GM19397 (cell line): ENCODE measurements around the gene DSE.

Experiments
- ATAC-seq: cut with Tn5 transposase; IDR thresholded peaks from one replicate; pipeline ENCODE4 v1.9.1; 2021; ENCODE audit warnings: mild to moderate bottlenecking, moderate library complexity; ENCODE audit not compliant: unreplicated experiment

The DSE gene

GRCh38 chr6:116444092-116444491 is 73.3 kb downstream of the DSE start:
- no peak for ATAC-seq

- ATAC-seq, result no peak
Observed at GRCh38 chr6:116444575-116444974, 73.8 kb downstream of the DSE start.

GRCh38 chr6:116445102-116445501 is 74.4 kb downstream of the DSE start:
- no peak for ATAC-seq

GRCh38 chr6:116446399-116446798 is 75.7 kb downstream of the DSE start:
- ATAC-seq, result no peak

- ATAC-seq, result no peak
Observed at GRCh38 chr6:116447052-116447451, 76.3 kb downstream of the DSE start.

- no peak for ATAC-seq
Observed at GRCh38 chr6:116447496-116448011, 76.8 kb downstream of the DSE start.

- ATAC-seq, result no peak
Observed at GRCh38 chr6:116449565-116449964, 78.8 kb downstream of the DSE start.

- ATAC-seq, result no peak
Observed at GRCh38 chr6:116450185-116450710, 79.5 kb downstream of the DSE start.

- ATAC-seq, result peak; percentile 91
Observed at GRCh38 chr6:116450769-116451740, 80.3 kb downstream of the DSE start.

- ATAC-seq, result no peak
Observed at GRCh38 chr6:116451916-116452315, 81.2 kb downstream of the DSE start.

GRCh38 chr6:116452531-116452930 is 81.8 kb downstream of the DSE start:
- ATAC-seq, result no peak

GRCh38 chr6:116456106-116456505 is 85.4 kb downstream of the DSE start:
- ATAC-seq, result no peak

GRCh38 chr6:116456927-116457326 is 86.2 kb downstream of the DSE start:
- no peak for ATAC-seq

- no peak for ATAC-seq
Observed at GRCh38 chr6:116458264-116458663, 87.5 kb downstream of the DSE start.

GRCh38 chr6:116459927-116460326 is 89.2 kb downstream of the DSE start:
- ATAC-seq, result no peak

- no peak for ATAC-seq
Observed at GRCh38 chr6:116461331-116461931, 90.7 kb downstream of the DSE start, which contains the start of gene CALHM6. TSS of gene CALHM6 (plus strand) at chr6:116461375. CDS start at chr6:116461930, 555 bp downstream.

- ATAC-seq, result peak; percentile 92
Observed at GRCh38 chr6:116461932-116462885, 91.5 kb downstream of the DSE start.

- no peak for ATAC-seq
Observed at GRCh38 chr6:116463301-116463700, 92.6 kb downstream of the DSE start.

- ATAC-seq, result no peak
Observed at GRCh38 chr6:116465246-116465645, 94.5 kb downstream of the DSE start.

GRCh38 chr6:116467096-116467495 is 96.3 kb downstream of the DSE start:
- ATAC-seq, result no peak
